Aorta (tissue), 5 donors: ENCODE data around the gene PTPRN2. TPM values are rescaled to one million over a fixed set of nuclear protein-coding genes. Genes with fewer than 3 reads are reported as not detected.

Experiments used
- ATAC-seq: fragments of 200-7000 bp; cut with Tn5 transposase; one replicate; pipeline ENCODE4 v1.9.1; 2022; ENCODE audit warnings: moderate library complexity; ENCODE audit not compliant: low FRiP score
- DNase-seq, 2 donors: peaks; one replicate each; pipeline ENCODE4 v3.0.0-alpha.2; 2020
- H3K27ac ChIP-seq, 2 donors: one replicate each; pipeline ENCODE4 v1.5.1; 2013; ENCODE audit warnings: low read length in 2 of 2, mild to moderate bottlenecking in 2 of 2, moderate library complexity in 2 of 2, control low read depth in 1 of 2, inconsistent platforms in 1 of 2, low read depth in 1 of 2
- H3K27me3 ChIP-seq, 2 donors: one replicate each; pipeline ENCODE4 v1.6.1; 2013; ENCODE audit warnings: control low read depth in 1 of 2, low read length in 1 of 2, mild to moderate bottlenecking in 1 of 2, moderate library complexity in 1 of 2; ENCODE audit not compliant: insufficient read depth in 2 of 2, control insufficient read depth in 1 of 2
- H3K36me3 ChIP-seq, 2 donors: one replicate each; pipeline ENCODE4 v1.6.1; 2013; ENCODE audit warnings: control low read depth in 1 of 2, low read length in 1 of 2, mild to moderate bottlenecking in 1 of 2; ENCODE audit not compliant: insufficient read depth in 2 of 2, control insufficient read depth in 1 of 2
- H3K4me1 ChIP-seq, 2 donors: one replicate each; pipeline ENCODE4 v1.6.1; 2013; ENCODE audit warnings: low read length in 2 of 2, control low read depth in 1 of 2, mild to moderate bottlenecking in 1 of 2, moderate library complexity in 1 of 2; ENCODE audit not compliant: insufficient read depth in 2 of 2, control insufficient read depth in 1 of 2
- H3K4me3 ChIP-seq, 2 donors: one replicate each; pipeline ENCODE4 v1.5.1; 2013; ENCODE audit warnings: low read length in 2 of 2, control low read depth in 1 of 2, mild to moderate bottlenecking in 1 of 2
- H3K9me3 ChIP-seq: one replicate; pipeline ENCODE4 v1.6.1; 2013; ENCODE audit warnings: mild to moderate bottlenecking, low read length; ENCODE audit not compliant: control insufficient read depth
- WGBS, 2 donors: extraction: QIAGEN DNeasy Blood & Tissue Kit; methylation state at CpG; one replicate each; pipeline ENCODE4 v1.1.7; 2013; 5-methylcytosine and 5-hydroxymethylcytosine counted together
- intact Hi-C, 2 donors: fragments of 100-400 bp; cut with DNase I; formaldehyde crosslinking; loops; one replicate each; pipeline versions ENCODE4 v1.14.2 to v1.15.0; 2022
- polyA plus RNA-seq, 2 donors: library from polyadenylated mRNA; stranded (reverse); fragments of 200-250 nt; gene quantifications; one replicate each; pipeline ENCODE4 v1.2.3, GENCODE V29; 2013
- total RNA-seq, 2 donors: library from RNA; stranded (reverse); fragmentation: NEBNext Ultra II Directional; extraction: Animal tissue kit (Norgen Biotek cat#: 25700); gene quantifications; one replicate each; pipeline ENCODE4 v1.2.1, GENCODE V29; 2021
- donor health status: healthy with polysubstance abuse.
- donor health status: Bipolar disorder and iron deficiency.
- donor health status: DM: no; HTN: no; CAD: no.
- donor health status: DM: no; HTN: no; CAD: no.
- donor health status: DM: yes; HTN: yes; CAD: no.

PTPRN2 gene
- total and polyA plus RNA-seq, 4 donors = 0.67 to 3.3 (median 1.4) TPM

- 75 to 86% methylated on average over 20 to 26 of the region's 26 CpGs for WGBS, 2 donors
- H3K36me3 ChIP-seq = no peaks in the 10 kb centered on the region
- H3K27ac ChIP-seq = no peak overlapping the region
- H3K4me1 ChIP-seq = no peaks in the 10 kb centered on the region
- ATAC-seq (no peak), DNase-seq (no peak)
- H3K27me3 ChIP-seq = no peaks in the 10 kb centered on the region
- intact Hi-C loops = no loop called here
- H3K4me3 ChIP-seq = no peak overlapping the region
- peaks cover 2% of the 10 kb centered on the region for H3K9me3 ChIP-seq
These were observed 928.7 kb downstream of the PTPRN2 start for GRCh38 chr7:157658851-157659412.

GRCh38 chr7:157657741-157658740 lies 929.6 kb downstream of the PTPRN2 start:
- H3K27me3 ChIP-seq = no peaks in the 10 kb centered on the region
- WGBS, 2 donors = 80 to 83% methylated on average over 28 to 29 of the region's 29 CpGs
- ATAC-seq (no peak), DNase-seq (no peak)
- H3K27ac ChIP-seq = no peak overlapping the region
- H3K4me1 ChIP-seq = no peaks in the 10 kb centered on the region
- H3K9me3 ChIP-seq = no peaks in the 10 kb centered on the region
- intact Hi-C loops = no loop called here
- H3K4me3 ChIP-seq = no peak overlapping the region
- H3K36me3 ChIP-seq = no peaks in the 10 kb centered on the region

- intact Hi-C loops = no loop called here
- no peaks in the 10 kb centered on the region for H3K9me3 ChIP-seq
- no peak overlapping the region for H3K27ac ChIP-seq
- H3K4me1 ChIP-seq = no peaks in the 10 kb centered on the region
- no peaks in the 10 kb centered on the region for H3K36me3 ChIP-seq
- H3K27me3 ChIP-seq = no peaks in the 10 kb centered on the region
- H3K4me3 ChIP-seq = no peak overlapping the region
- ATAC-seq (peak; percentile 33), DNase-seq (no peak)
- WGBS, 2 donors = 93 to 94% methylated on average over 34 of the region's 34 CpGs
These were observed 931.3 kb downstream of the PTPRN2 start for GRCh38 chr7:157656195-157656769.

GRCh38 chr7:157654350-157654749 lies 933.3 kb downstream of the PTPRN2 start:
- intact Hi-C loops = no loop called here
- H3K9me3 ChIP-seq = no peaks in the 10 kb centered on the region
- H3K4me3 ChIP-seq = no peak overlapping the region
- no peak for ATAC-seq
- H3K36me3 ChIP-seq = no peaks in the 10 kb centered on the region
- H3K27me3 ChIP-seq = no peaks in the 10 kb centered on the region
- no peak for DNase-seq
- no peaks in the 10 kb centered on the region for H3K4me1 ChIP-seq
- 74 to 82% methylated on average over 14 of the region's 14 CpGs for WGBS, 2 donors
- H3K27ac ChIP-seq = no peak overlapping the region

GRCh38 chr7:157653827-157654207 lies 933.8 kb downstream of the PTPRN2 start:
- no peaks in the 10 kb centered on the region for H3K9me3 ChIP-seq
- no peaks in the 10 kb centered on the region for H3K4me1 ChIP-seq
- H3K27ac ChIP-seq = no peak overlapping the region
- ATAC-seq = no peak
- no peak for DNase-seq
- intact Hi-C loops = no loop called here
- no peaks in the 10 kb centered on the region for H3K36me3 ChIP-seq
- no peaks in the 10 kb centered on the region for H3K27me3 ChIP-seq
- no peak overlapping the region for H3K4me3 ChIP-seq
- 90 to 97% methylated on average over 13 to 25 of the region's 28 CpGs for WGBS, 2 donors

GRCh38 chr7:157652954-157653826 lies 934.4 kb downstream of the PTPRN2 start:
- no peaks in the 10 kb centered on the region for H3K9me3 ChIP-seq
- H3K36me3 ChIP-seq = no peaks in the 10 kb centered on the region
- intact Hi-C loops = no loop called here
- no peak for DNase-seq
- no peak for ATAC-seq
- no peak overlapping the region for H3K4me3 ChIP-seq
- WGBS, 2 donors = 81% methylated on average over 30 to 32 of the region's 32 CpGs
- no peak overlapping the region for H3K27ac ChIP-seq
- no peaks in the 10 kb centered on the region for H3K4me1 ChIP-seq
- no peaks in the 10 kb centered on the region for H3K27me3 ChIP-seq

- Histone ChIP-seq H3K27me3 (no peaks in the 10 kb centered on the region), H3K27ac (no peak overlapping the region), H3K4me3 (no peak overlapping the region), H3K9me3 (no peaks in the 10 kb centered on the region), H3K36me3 (no peaks in the 10 kb centered on the region), H3K4me1 (no peaks in the 10 kb centered on the region)
- ATAC-seq (peak; percentile 56), DNase-seq (no peak)
- 83 to 86% methylated on average over 17 to 18 of the region's 18 CpGs for WGBS, 2 donors
- intact Hi-C loops = no loop called here
These were observed 935.3 kb downstream of the PTPRN2 start for GRCh38 chr7:157652161-157652953.
